HG03571 (cell line): Measurements from ENCODE around the gene PARL.

Source experiments
- ATAC-seq: cut with Tn5 transposase; IDR thresholded peaks from one replicate; pipeline ENCODE4 v1.9.1; 2021; ENCODE audit not compliant: unreplicated experiment

PARL gene

GRCh38 chr3:183884427-183885296 is at the start of gene PARL:
Gene PARL (minus strand): TSS chr3:183884880. CDS start chr3:183884846, 34 bp downstream.
- ATAC-seq, result peak; percentile 100

GRCh38 chr3:183933160-183933559 is 48.5 kb upstream of the PARL start:
- no peak for ATAC-seq

GRCh38 chr3:183931881-183932280 is 47.2 kb upstream of the PARL start:
- ATAC-seq, result no peak

- ATAC-seq, result no peak
Observed at GRCh38 chr3:183930086-183930485, 45.4 kb upstream of the PARL start.

GRCh38 chr3:183927059-183927458 is 42.4 kb upstream of the PARL start:
- no peak for ATAC-seq

GRCh38 chr3:183924956-183925355 is 40.3 kb upstream of the PARL start:
- no peak for ATAC-seq

GRCh38 chr3:183924543-183924942 is 39.9 kb upstream of the PARL start:
- ATAC-seq, result no peak

GRCh38 chr3:183922421-183922820 is 37.7 kb upstream of the PARL start:
- ATAC-seq, result no peak

GRCh38 chr3:183921096-183921495 is 36.4 kb upstream of the PARL start:
- no peak for ATAC-seq

- ATAC-seq, result no peak
Observed at GRCh38 chr3:183920416-183920815, 35.7 kb upstream of the PARL start.

GRCh38 chr3:183918178-183918577 is 33.5 kb upstream of the PARL start:
- ATAC-seq, result no peak

GRCh38 chr3:183917776-183918175 is 33.1 kb upstream of the PARL start:
- ATAC-seq, result no peak

- ATAC-seq, result no peak
Observed at GRCh38 chr3:183914856-183915255, 30.2 kb upstream of the PARL start.

GRCh38 chr3:183913580-183913920 is 28.9 kb upstream of the PARL start:
- ATAC-seq, result no peak

GRCh38 chr3:183912895-183913579 is 28.4 kb upstream of the PARL start:
- ATAC-seq, result no peak

GRCh38 chr3:183911763-183912506 is 27.3 kb upstream of the PARL start:
- no peak for ATAC-seq

- ATAC-seq, result no peak
Observed at GRCh38 chr3:183911087-183911486, 26.4 kb upstream of the PARL start.

- no peak for ATAC-seq
Observed at GRCh38 chr3:183909030-183909600, 24.4 kb upstream of the PARL start.

GRCh38 chr3:183907911-183908331 is 23.2 kb upstream of the PARL start:
- no peak for ATAC-seq

- ATAC-seq, result no peak
Observed at GRCh38 chr3:183907176-183907575, 22.5 kb upstream of the PARL start.

- ATAC-seq, result no peak
Observed at GRCh38 chr3:183906234-183906921, 21.7 kb upstream of the PARL start.
